Lower leg skin (tissue), 4 donors: Measurements from ENCODE around the gene TMEM134. TPM values are rescaled to one million over a fixed set of nuclear protein-coding genes. Genes with fewer than 3 reads are reported as not detected.

Experiments
- DNase-seq, 2 donors: peaks; one replicate each; pipeline ENCODE4 v3.0.0-alpha.2; 2019; ENCODE audit warnings: low spot score in 2 of 2
- H3K4me3 ChIP-seq: fragments of 200-600 bp; sonication (generic); 2 replicates; pipeline ENCODE4 v1.5.1; 2017; ENCODE audit warnings: mild to moderate bottlenecking, low read depth; ENCODE audit not compliant: poor library complexity, severe bottlenecking
- POLR2A ChIP-seq, 2 donors: fragments of 450-650 bp; IDR thresholded peaks; one replicate each; pipeline ENCODE4 v1.6.1; 2016 to 2017; ENCODE audit warnings: antibody characterized with exemption in 2 of 2, mild to moderate bottlenecking in 1 of 2, moderate library complexity in 1 of 2
- WGBS, 2 donors: methylation state at CpG; one replicate each; pipeline ENCODE4 v1.1.5; 2018; 5-methylcytosine and 5-hydroxymethylcytosine counted together
- intact Hi-C: fragments of 100-400 bp; cut with DNase I; formaldehyde crosslinking; loops from one replicate; pipeline ENCODE4 v1.15.0; 2023; ENCODE audit warnings: low total_unique reads
- total RNA-seq, 4 donors: library from RNA; depleted of rRNA; stranded (reverse); fragments of >200 nt; gene quantifications; one replicate each; pipeline ENCODE4 v1.1.0, GENCODE V29; 2016
- TF ChIP-seq, protein P1 (sequence below), 3 donors: fragments of 450-650 bp; IDR thresholded peaks; one replicate each; pipeline ENCODE4 v1.5.1; 2016; ENCODE audit warnings: antibody characterized with exemption in 3 of 3, mild to moderate bottlenecking in 3 of 3, moderate library complexity in 2 of 3

The TMEM134 gene
- total RNA-seq, 4 donors from 2014 or later: 202 to 374 (median 252) TPM

DNA sequence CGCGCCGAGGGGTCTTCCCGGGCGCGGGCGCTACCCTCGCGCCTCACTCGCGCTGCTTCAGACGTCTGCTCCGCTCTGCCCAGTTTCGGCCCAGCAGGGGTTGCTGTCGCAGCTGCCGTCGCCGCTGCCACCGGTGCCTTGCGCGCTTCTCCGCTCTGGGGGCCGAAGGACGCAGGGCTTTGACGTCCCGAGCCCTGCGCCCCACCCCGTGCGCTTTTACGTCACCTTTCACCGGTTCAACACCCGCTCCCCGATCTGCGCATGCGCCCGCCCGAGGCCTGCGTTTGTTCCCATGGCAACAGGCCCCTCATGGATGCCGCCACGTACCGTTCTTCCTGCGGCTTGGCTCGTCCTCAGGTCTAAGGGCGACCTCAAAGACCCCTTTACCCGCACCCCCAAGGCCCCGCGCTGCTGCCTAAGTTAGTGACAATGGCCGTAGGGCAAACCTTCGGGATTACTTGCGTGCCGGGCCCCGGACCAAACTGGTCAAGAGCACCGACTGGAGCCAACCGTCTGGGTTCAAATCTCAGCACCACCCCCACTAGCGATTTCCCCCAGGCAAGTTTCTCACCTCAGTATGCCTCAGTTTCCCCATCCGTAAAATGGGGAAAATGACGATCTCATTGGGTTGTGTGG lies 39.6 kb upstream of the TMEM134 start:
- peak overlapping the region; percentile 58 for H3K4me3 ChIP-seq
- intact Hi-C loops: loop anchor here (10.0 kb wide), 1 partner anchor 114 kb away; the partner anchor contains the start of gene RAD9A
- WGBS, 2 donors: 1 to 2% methylated on average over 40 to 45 of the region's 57 CpGs
- DNase-seq: peak; percentile 96 to 99
- peak in 1 of 2 donors; percentile 22 for TF ChIP-seq POLR2A (IDR thresholded peaks at IDR 0.05)
- TF ChIP-seq, protein P1, sequence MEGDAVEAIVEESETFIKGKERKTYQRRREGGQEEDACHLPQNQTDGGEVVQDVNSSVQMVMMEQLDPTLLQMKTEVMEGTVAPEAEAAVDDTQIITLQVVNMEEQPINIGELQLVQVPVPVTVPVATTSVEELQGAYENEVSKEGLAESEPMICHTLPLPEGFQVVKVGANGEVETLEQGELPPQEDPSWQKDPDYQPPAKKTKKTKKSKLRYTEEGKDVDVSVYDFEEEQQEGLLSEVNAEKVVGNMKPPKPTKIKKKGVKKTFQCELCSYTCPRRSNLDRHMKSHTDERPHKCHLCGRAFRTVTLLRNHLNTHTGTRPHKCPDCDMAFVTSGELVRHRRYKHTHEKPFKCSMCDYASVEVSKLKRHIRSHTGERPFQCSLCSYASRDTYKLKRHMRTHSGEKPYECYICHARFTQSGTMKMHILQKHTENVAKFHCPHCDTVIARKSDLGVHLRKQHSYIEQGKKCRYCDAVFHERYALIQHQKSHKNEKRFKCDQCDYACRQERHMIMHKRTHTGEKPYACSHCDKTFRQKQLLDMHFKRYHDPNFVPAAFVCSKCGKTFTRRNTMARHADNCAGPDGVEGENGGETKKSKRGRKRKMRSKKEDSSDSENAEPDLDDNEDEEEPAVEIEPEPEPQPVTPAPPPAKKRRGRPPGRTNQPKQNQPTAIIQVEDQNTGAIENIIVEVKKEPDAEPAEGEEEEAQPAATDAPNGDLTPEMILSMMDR (IDR thresholded peaks at IDR 0.05): no peak

DNA sequence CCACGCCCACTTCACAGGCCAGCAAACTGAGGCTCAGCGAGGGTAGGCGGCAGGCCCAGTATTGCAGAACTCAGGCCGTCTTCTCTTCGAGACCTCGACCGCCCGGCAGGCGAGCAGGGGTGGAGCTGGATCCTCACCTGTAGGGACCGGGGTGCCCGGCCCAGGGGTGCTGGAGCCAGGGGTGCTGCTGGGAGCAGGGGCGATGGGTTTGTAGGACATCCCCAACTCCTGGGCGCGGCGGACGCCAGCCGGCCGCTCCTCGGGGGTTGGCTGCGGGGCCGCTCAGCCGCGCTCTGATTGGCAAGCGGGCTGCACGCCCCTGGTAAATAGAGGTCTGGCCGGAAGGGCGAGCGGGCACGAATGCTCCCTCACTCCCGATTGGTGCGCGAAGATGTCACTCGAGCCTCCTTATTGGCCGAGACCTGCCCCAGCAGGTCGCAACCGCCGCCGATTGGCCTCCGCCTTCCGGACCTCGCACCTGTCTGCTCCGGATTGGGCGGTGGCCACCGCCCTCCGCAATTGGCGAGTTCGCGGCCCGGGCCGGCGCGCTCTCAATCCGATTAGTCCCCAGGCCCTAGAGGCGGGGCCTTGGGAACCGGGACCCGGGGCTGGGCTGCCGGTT lies 38.9 kb upstream of the TMEM134 start, which contains the start of gene CDK2AP2:
CDK2AP2 (minus strand) TSS at position 299 of the 622 bp plus-strand sequence; CDS start at position 219, 80 bp downstream.
- WGBS, 2 donors: 0 to 1% methylated on average over 21 to 30 of the region's 57 CpGs
- intact Hi-C loops: loop anchor here (10.0 kb wide), 1 partner anchor 113 kb away; the partner anchor contains the start of gene RAD9A
- peak; percentile 98 to 100 for DNase-seq
- TF ChIP-seq, protein P1 (IDR thresholded peaks at IDR 0.05): no peak
- no peak for TF ChIP-seq POLR2A (IDR thresholded peaks at IDR 0.05)
- peak within 1 kb of the TSS; percentile 58 for H3K4me3 ChIP-seq

DNA sequence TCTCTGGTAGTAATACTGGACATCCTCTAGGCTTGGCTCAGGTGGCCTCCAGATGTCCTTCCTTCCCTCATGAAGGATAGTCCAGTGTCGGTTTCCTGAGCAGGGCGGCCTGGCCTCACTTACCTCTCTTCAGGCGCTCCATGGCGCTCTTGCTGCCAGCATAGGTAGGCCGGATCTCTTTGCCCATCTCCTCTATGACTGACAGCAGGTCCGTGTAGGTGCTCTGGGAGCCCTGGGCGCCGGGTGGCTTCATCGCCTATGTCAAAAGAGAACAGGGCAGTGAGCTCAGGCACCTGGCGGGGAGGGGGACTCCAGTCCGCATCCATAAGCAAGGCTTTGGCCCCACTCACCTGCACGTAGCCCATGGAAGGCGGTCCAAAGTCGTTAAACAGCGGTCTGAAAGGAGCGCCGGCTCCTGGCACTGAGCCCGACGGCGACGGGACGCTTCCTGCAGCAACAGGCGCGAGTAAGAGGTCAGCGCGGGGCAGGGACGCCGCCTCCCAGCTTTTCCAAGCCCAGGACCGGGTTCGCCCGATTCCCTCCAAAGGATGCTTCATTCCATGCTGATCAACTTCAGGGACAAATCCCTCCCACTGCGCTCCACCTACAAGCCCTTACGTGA lies 38.3 kb upstream of the TMEM134 start:
- H3K4me3 ChIP-seq: peak overlapping the region; percentile 16
- intact Hi-C loops: loop anchor here (10.0 kb wide), 1 partner anchor 113 kb away; the partner anchor contains the start of gene RAD9A
- WGBS, 2 donors: 36 to 37% methylated on average over 32 to 33 of the region's 33 CpGs
- no peak for TF ChIP-seq POLR2A (IDR thresholded peaks at IDR 0.05)
- TF ChIP-seq, protein P1 (IDR thresholded peaks at IDR 0.05): no peak
- peak in 1 of 2 donors; percentile 92 for DNase-seq

DNA sequence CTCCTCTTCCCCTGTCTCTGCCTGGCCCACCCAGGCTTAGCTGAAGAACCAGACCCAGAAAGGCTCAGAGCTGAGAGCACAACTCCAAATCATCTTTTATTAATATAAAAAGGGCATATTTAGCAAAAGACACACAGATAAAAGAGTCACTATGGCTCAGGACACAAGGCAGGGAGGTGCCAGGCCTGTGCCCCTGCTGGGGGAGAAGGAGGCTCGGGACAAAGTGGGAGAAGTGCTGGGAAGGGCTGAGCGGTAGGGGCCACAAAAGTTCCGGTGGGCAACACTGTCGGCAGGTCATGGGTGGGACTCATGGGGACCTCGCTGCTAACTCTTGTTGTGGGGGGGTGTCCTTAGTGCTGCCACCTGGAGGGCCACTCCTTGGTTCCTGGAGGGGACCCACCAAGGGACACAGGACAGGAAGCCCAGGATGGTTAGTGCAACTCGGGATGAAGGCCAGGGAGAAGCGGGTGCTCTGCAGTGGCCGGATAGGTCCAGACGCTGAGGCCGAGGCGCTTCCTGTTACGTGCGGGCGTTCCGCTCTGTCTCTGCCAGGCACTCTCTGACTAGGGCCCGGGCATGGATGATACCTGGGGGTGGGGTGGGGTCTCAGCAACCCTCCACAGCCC lies 37.5 kb upstream of the TMEM134 start:
- WGBS, 2 donors: 73 to 80% methylated on average over 16 of the region's 16 CpGs
- intact Hi-C loops: loop anchor here (10.0 kb wide), 1 partner anchor 112 kb away; the partner anchor contains the start of gene RAD9A
- H3K4me3 ChIP-seq: no peak overlapping the region
- no peak for TF ChIP-seq POLR2A (IDR thresholded peaks at IDR 0.05)
- TF ChIP-seq, protein P1 (IDR thresholded peaks at IDR 0.05): no peak
- no peak for DNase-seq

DNA sequence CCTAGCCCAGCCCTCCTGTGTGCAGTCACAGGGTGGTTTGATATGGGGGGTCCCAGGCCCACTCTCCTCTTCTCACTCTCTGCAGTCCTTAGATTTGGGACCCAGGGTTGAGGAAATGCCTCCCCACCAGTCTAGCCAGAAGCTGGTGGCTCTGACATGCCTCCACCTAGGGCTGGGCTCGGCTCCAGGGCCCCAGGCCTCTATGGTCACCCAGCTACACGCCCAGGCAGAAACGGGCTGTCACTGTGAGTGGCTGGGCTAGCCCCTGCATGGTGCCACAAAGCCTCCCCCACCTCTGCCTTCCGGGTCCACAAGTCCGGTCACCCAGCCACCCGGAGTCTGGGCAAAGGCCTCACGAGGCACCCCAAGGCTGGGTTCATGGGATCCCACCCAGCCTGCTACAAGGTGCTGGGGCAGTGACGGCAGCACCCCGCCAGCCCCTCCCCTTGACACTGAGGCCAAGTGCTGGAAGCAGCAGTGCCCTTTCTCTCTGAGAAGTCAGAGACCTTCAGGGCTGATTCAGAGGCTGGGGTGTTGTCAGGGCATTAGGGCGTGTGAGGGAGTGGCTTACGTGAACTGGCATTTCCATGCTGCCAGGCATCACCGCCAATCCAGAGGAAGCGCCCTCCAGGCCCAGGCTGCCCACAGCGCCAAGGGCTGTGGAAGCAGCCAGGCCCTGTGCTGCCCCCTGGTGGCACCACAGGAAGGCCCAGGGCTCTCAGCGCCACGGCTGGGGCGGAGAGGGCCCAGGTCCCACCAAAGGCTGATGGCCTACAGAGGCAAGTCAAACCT lies 36.8 kb upstream of the TMEM134 start:
- TF ChIP-seq, protein P1 (IDR thresholded peaks at IDR 0.05): peak in 1 of 3 donors; percentile 65
- TF ChIP-seq POLR2A (IDR thresholded peaks at IDR 0.05): no peak
- peak overlapping the region; percentile 48 for H3K4me3 ChIP-seq
- intact Hi-C loops: loop anchor here (10.0 kb wide), 1 partner anchor 111 kb away; the partner anchor contains the start of gene RAD9A
- 3 to 5% methylated on average over 7 to 14 of the region's 17 CpGs for WGBS, 2 donors
- peak; percentile 89 to 97 for DNase-seq
